ENCODE measurements around the gene ZBTB40. TPM values are rescaled to one million over a fixed set of nuclear protein-coding genes. Genes with fewer than 3 reads are reported as not detected.

Gene ZBTB40
- total RNA-seq, 1 experiment from 2014 or later, result 25.3 TPM

- POLR2A ChIA-PET (ENCODE audit: low non-redundant PET), result no interaction called here
- intact Hi-C loops (cut with micrococcal nuclease; ENCODE audit: unreplicated experiment), result no loop called here
- BruUV-seq (replicated peaks), result no TSS peak
- DNase-seq (ENCODE audit: low spot score), result no peak
- no peaks in the 10 kb centered on the region for H3K9me3 ChIP-seq (ENCODE audit: low read depth, low read length, poor library complexity, severe bottlenecking)
- peaks cover 45% of the 10 kb centered on the region for H3K27me3 ChIP-seq (replicated peaks; ENCODE audit: insufficient read depth, low read depth, low read length, poor library complexity)
- H3K27ac ChIP-seq (ENCODE audit: low read depth, low read length, poor library complexity, severe bottlenecking), result no peak overlapping the region
- no peaks in the 10 kb centered on the region for H3K4me1 ChIP-seq (ENCODE audit: insufficient read depth, low read length, poor library complexity, severe bottlenecking)
- CTCF ChIA-PET, result no interaction called here
- H3K4me3 ChIP-seq (ENCODE audit: low read depth, low read length, poor library complexity, severe bottlenecking), result no peak overlapping the region
- TF ChIP-seq EZH2 (IDR thresholded peaks at IDR 0.05; ENCODE audit: borderline replicate concordance, low read depth, low read length, poor library complexity, severe bottlenecking) (no peak), CTCF (conservative IDR thresholded peaks at IDR 0.05; ENCODE audit: low read depth, low read length) (no peak)
- H3K36me3 ChIP-seq (ENCODE audit: insufficient read depth, low read length, poor library complexity, severe bottlenecking), result no peaks in the 10 kb centered on the region
Observed at GRCh38 chr1:22544606-22545005, 93.0 kb downstream of the ZBTB40 start.

GRCh38 chr1:22545141-22545540, 93.5 kb downstream of the ZBTB40 start:
- no TSS peak for BruUV-seq (replicated peaks)
- intact Hi-C loops (cut with micrococcal nuclease; ENCODE audit: unreplicated experiment), result no loop called here
- no peak for DNase-seq (ENCODE audit: low spot score)
- Histone ChIP-seq H3K4me1 (ENCODE audit: insufficient read depth, low read length, poor library complexity, severe bottlenecking) (no peaks in the 10 kb centered on the region), H3K27ac (ENCODE audit: low read depth, low read length, poor library complexity, severe bottlenecking) (no peak overlapping the region), H3K36me3 (ENCODE audit: insufficient read depth, low read length, poor library complexity, severe bottlenecking) (no peaks in the 10 kb centered on the region), H3K27me3 (replicated peaks; ENCODE audit: insufficient read depth, low read depth, low read length, poor library complexity) (peaks cover 45% of the 10 kb centered on the region), H3K4me3 (ENCODE audit: low read depth, low read length, poor library complexity, severe bottlenecking) (no peak overlapping the region), H3K9me3 (ENCODE audit: low read depth, low read length, poor library complexity, severe bottlenecking) (no peaks in the 10 kb centered on the region)
- ChIA-PET POLR2A (ENCODE audit: low non-redundant PET) (no interaction called here), CTCF (no interaction called here)
- no peak for TF ChIP-seq CTCF (conservative IDR thresholded peaks at IDR 0.05; ENCODE audit: low read depth, low read length)
- no peak for TF ChIP-seq EZH2 (IDR thresholded peaks at IDR 0.05; ENCODE audit: borderline replicate concordance, low read depth, low read length, poor library complexity, severe bottlenecking)

- no TSS peak for BruUV-seq (replicated peaks)
- DNase-seq (ENCODE audit: low spot score), result no peak
- no peak overlapping the region for H3K27ac ChIP-seq (ENCODE audit: low read depth, low read length, poor library complexity, severe bottlenecking)
- no peak overlapping the region for H3K4me3 ChIP-seq (ENCODE audit: low read depth, low read length, poor library complexity, severe bottlenecking)
- H3K9me3 ChIP-seq (ENCODE audit: low read depth, low read length, poor library complexity, severe bottlenecking), result no peaks in the 10 kb centered on the region
- CTCF ChIA-PET, result no interaction called here
- peaks cover 54% of the 10 kb centered on the region for H3K27me3 ChIP-seq (replicated peaks; ENCODE audit: insufficient read depth, low read depth, low read length, poor library complexity)
- no peaks in the 10 kb centered on the region for H3K36me3 ChIP-seq (ENCODE audit: insufficient read depth, low read length, poor library complexity, severe bottlenecking)
- intact Hi-C loops (cut with micrococcal nuclease; ENCODE audit: unreplicated experiment), result no loop called here
- POLR2A ChIA-PET (ENCODE audit: low non-redundant PET), result no interaction called here
- H3K4me1 ChIP-seq (ENCODE audit: insufficient read depth, low read length, poor library complexity, severe bottlenecking), result no peaks in the 10 kb centered on the region
- TF ChIP-seq EZH2 (IDR thresholded peaks at IDR 0.05; ENCODE audit: borderline replicate concordance, low read depth, low read length, poor library complexity, severe bottlenecking) (no peak), CTCF (conservative IDR thresholded peaks at IDR 0.05; ENCODE audit: low read depth, low read length) (no peak)
Observed at GRCh38 chr1:22547186-22547817, 95.7 kb downstream of the ZBTB40 start.
